SK-N-SH (cell line): ENCODE data around the gene OR52L1.

ENCODE experiments used
- EZH2phosphoT487 ChIP-seq: fragments of 200-600 bp; sonication (generic); IDR thresholded peaks from 2 replicates; pipeline ENCODE4 v1.6.1; 2017; ENCODE audit warnings: low read depth, mixed run types, mild to moderate bottlenecking, antibody characterized with exemption, moderate library complexity, borderline replicate concordance
- POLR2AphosphoS5 ChIP-seq: IDR thresholded peaks from 2 replicates; pipeline ENCODE4 v1.6.1; 2012; ENCODE audit warnings: low read depth, low read length
- RXRA ChIP-seq: IDR thresholded peaks from 2 replicates; pipeline ENCODE4 v1.4.0; 2012; ENCODE audit warnings: low read depth, mild to moderate bottlenecking, borderline replicate concordance
- SMC3 ChIP-seq: IDR thresholded peaks from 2 replicates; pipeline ENCODE4 v1.6.1; 2012; ENCODE audit warnings: low read depth, low read length, improper control_type of control experiment
- TCF12 ChIP-seq: IDR thresholded peaks from 2 replicates; pipeline ENCODE4 v1.4.0; 2012
- TF ChIP-seq, protein P1 (sequence below): fragments of 200-600 bp; sonication (generic); IDR thresholded peaks from 2 replicates; pipeline ENCODE4 v1.6.1; 2017; ENCODE audit warnings: antibody characterized with exemption, mild to moderate bottlenecking, moderate library complexity
- TF ChIP-seq, protein P2 (sequence below): IDR thresholded peaks from 2 replicates; pipeline ENCODE4 v1.4.0; 2012; ENCODE audit warnings: low read depth
- TF ChIP-seq, protein P3 (sequence below): IDR thresholded peaks from 2 replicates; pipeline ENCODE4 v1.6.1; 2012; ENCODE audit warnings: mild to moderate bottlenecking, low read depth, low read length, moderate library complexity

DNA sequence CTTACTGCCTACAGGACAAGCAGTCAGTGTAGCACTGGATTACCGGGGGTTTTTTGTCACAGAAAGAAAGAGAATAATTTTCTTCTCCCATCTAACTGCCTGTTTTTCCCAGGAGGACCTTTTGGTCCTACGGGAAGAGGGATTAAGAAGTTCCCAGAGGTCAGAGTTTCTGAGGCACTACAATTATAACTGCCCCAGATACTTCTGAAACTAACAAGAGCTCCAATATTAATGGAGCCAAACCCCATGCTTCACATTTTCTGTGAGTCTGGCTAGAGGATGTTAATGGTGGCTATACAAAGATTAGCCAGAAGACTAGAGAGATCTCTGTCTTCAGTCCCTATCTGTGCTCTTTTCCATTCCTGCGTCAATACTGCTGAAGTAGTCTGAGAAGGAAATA lies 44.8 kb downstream of the OR52L1 start, which contains the start of gene OR56A3:
- no peak for TF ChIP-seq POLR2AphosphoS5
- TF ChIP-seq SMC3, result no peak
- TF ChIP-seq, protein P1, sequence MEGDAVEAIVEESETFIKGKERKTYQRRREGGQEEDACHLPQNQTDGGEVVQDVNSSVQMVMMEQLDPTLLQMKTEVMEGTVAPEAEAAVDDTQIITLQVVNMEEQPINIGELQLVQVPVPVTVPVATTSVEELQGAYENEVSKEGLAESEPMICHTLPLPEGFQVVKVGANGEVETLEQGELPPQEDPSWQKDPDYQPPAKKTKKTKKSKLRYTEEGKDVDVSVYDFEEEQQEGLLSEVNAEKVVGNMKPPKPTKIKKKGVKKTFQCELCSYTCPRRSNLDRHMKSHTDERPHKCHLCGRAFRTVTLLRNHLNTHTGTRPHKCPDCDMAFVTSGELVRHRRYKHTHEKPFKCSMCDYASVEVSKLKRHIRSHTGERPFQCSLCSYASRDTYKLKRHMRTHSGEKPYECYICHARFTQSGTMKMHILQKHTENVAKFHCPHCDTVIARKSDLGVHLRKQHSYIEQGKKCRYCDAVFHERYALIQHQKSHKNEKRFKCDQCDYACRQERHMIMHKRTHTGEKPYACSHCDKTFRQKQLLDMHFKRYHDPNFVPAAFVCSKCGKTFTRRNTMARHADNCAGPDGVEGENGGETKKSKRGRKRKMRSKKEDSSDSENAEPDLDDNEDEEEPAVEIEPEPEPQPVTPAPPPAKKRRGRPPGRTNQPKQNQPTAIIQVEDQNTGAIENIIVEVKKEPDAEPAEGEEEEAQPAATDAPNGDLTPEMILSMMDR, result no peak
- TF ChIP-seq, protein P2, sequence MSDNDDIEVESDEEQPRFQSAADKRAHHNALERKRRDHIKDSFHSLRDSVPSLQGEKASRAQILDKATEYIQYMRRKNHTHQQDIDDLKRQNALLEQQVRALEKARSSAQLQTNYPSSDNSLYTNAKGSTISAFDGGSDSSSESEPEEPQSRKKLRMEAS, result no peak
- TF ChIP-seq, protein P3, sequence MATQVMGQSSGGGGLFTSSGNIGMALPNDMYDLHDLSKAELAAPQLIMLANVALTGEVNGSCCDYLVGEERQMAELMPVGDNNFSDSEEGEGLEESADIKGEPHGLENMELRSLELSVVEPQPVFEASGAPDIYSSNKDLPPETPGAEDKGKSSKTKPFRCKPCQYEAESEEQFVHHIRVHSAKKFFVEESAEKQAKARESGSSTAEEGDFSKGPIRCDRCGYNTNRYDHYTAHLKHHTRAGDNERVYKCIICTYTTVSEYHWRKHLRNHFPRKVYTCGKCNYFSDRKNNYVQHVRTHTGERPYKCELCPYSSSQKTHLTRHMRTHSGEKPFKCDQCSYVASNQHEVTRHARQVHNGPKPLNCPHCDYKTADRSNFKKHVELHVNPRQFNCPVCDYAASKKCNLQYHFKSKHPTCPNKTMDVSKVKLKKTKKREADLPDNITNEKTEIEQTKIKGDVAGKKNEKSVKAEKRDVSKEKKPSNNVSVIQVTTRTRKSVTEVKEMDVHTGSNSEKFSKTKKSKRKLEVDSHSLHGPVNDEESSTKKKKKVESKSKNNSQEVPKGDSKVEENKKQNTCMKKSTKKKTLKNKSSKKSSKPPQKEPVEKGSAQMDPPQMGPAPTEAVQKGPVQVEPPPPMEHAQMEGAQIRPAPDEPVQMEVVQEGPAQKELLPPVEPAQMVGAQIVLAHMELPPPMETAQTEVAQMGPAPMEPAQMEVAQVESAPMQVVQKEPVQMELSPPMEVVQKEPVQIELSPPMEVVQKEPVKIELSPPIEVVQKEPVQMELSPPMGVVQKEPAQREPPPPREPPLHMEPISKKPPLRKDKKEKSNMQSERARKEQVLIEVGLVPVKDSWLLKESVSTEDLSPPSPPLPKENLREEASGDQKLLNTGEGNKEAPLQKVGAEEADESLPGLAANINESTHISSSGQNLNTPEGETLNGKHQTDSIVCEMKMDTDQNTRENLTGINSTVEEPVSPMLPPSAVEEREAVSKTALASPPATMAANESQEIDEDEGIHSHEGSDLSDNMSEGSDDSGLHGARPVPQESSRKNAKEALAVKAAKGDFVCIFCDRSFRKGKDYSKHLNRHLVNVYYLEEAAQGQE, result no peak
- TF ChIP-seq TCF12, result no peak
- TF ChIP-seq EZH2phosphoT487, result no peak
- no peak for TF ChIP-seq RXRA
